Brain microvascular endothelial cell (primary cell): ENCODE measurements around the gene FOXM1.

ENCODE experiments used
- DNase-seq: peaks from one replicate; pipeline ENCODE4 v3.0.0-alpha.2; 2020
- H3K27ac ChIP-seq: fragments of 250-450 bp; sonication (Bioruptor Pico); 2 replicates; pipeline ENCODE4 v1.5.1; 2020; ENCODE audit warnings: mild to moderate bottlenecking, moderate library complexity
- H3K27me3 ChIP-seq: fragments of 250-450 bp; sonication (Bioruptor Pico); replicated peaks from 2 replicates; pipeline ENCODE4 v1.5.1; 2020; ENCODE audit warnings: mild to moderate bottlenecking
- H3K36me3 ChIP-seq: fragments of 250-450 bp; sonication (Bioruptor Pico); replicated peaks from 2 replicates; pipeline ENCODE4 v1.5.1; 2020; ENCODE audit warnings: mild to moderate bottlenecking
- H3K4me3 ChIP-seq: 2 replicates; pipeline ENCODE4 v1.5.1; 2011; ENCODE audit warnings: low read depth, mild to moderate bottlenecking, control low read depth, low read length, moderate library complexity
- CTCF ChIP-seq: IDR thresholded peaks from 2 replicates; pipeline ENCODE4 v1.5.1; 2011; ENCODE audit warnings: low read depth, mild to moderate bottlenecking, moderate library complexity, low read length, control low read depth, inconsistent platforms; ENCODE audit errors: missing control alignments
- in situ Hi-C: cut with HindIII; loops from 2 replicates; pipeline ENCODE4 v1.10.0; 2017; ENCODE audit warnings: low sequenced_read_pairs, low pct_ligation_motif_present

Gene FOXM1

GRCh38 chr12:2834581-2835491, 42.1 kb downstream of the FOXM1 start, which contains the start of gene NRIP2:
Gene NRIP2 (minus strand): TSS chr12:2835035. CDS start chr12:2834983, 52 bp downstream.
- no peak within 1 kb of the TSS for H3K4me3 ChIP-seq
- no peak within 1 kb of the TSS for H3K27ac ChIP-seq
- no peaks in the 10 kb centered on the region for H3K36me3 ChIP-seq
- peak; percentile 36 for TF ChIP-seq CTCF
- no peaks in the 10 kb centered on the region for H3K27me3 ChIP-seq
- DNase-seq = peak; percentile 32
- in situ Hi-C loops = no loop called here

- H3K27ac ChIP-seq = no peak overlapping the region
- in situ Hi-C loops = no loop called here
- H3K27me3 ChIP-seq = no peaks in the 10 kb centered on the region
- no peak for DNase-seq
- TF ChIP-seq CTCF = no peak
- H3K36me3 ChIP-seq = no peaks in the 10 kb centered on the region
- H3K4me3 ChIP-seq = no peak overlapping the region
Measured at GRCh38 chr12:2833810-2834209, 43.2 kb downstream of the FOXM1 start.

GRCh38 chr12:2833327-2833726, 43.6 kb downstream of the FOXM1 start:
- in situ Hi-C loops = no loop called here

GRCh38 chr12:2832550-2833127, 44.3 kb downstream of the FOXM1 start:
- TF ChIP-seq CTCF = no peak
- H3K27ac ChIP-seq = no peak overlapping the region
- H3K4me3 ChIP-seq = no peak overlapping the region
- DNase-seq = no peak
- peaks cover 5% of the 10 kb centered on the region for H3K36me3 ChIP-seq
- no peaks in the 10 kb centered on the region for H3K27me3 ChIP-seq
- in situ Hi-C loops = no loop called here

More at GRCh38 chr12:2833327-2833726, 43.6 kb downstream of the FOXM1 start:
- Histone ChIP-seq H3K27ac (no peak overlapping the region), H3K4me3 (no peak overlapping the region), H3K36me3 (peaks cover 1% of the 10 kb centered on the region), H3K27me3 (no peaks in the 10 kb centered on the region)
- TF ChIP-seq CTCF = no peak
- DNase-seq = no peak

- DNase-seq = no peak
- H3K36me3 ChIP-seq = peaks cover 23% of the 10 kb centered on the region
- TF ChIP-seq CTCF = no peak
- H3K4me3 ChIP-seq = no peak overlapping the region
- no peak overlapping the region for H3K27ac ChIP-seq
- in situ Hi-C loops = no loop called here
- H3K27me3 ChIP-seq = no peaks in the 10 kb centered on the region
Measured at GRCh38 chr12:2829275-2829674, 47.7 kb downstream of the FOXM1 start.
